HepG2 (cell line): ENCODE results near the gene MECR. TPM values are rescaled to one million over a fixed set of nuclear protein-coding genes. Genes with fewer than 3 reads are reported as not detected.

Source experiments
- ARHGAP35 ChIP-seq: sonication (generic); formaldehyde crosslinking; IDR thresholded peaks from 2 replicates; pipeline ENCODE4 v1.9.0; 2022; ENCODE audit warnings: mild to moderate bottlenecking, inconsistent platforms, moderate library complexity, missing genetic modification reagents, borderline replicate concordance
- BCL6 ChIP-seq: IDR thresholded peaks from 2 replicates; pipeline ENCODE4 v1.6.1; 2016; ENCODE audit warnings: missing genetic modification reagents, missing compliant biosample characterization
- FOXM1 ChIP-seq: sonication (generic); formaldehyde crosslinking; IDR thresholded peaks from 2 replicates; pipeline ENCODE4 v1.5.0; 2020; ENCODE audit warnings: missing genetic modification reagents
- HIVEP1 ChIP-seq: sonication (generic); formaldehyde crosslinking; IDR thresholded peaks from 2 replicates; pipeline ENCODE4 v1.4.0; 2020; ENCODE audit warnings: mild to moderate bottlenecking, missing genetic modification reagents
- polyA plus RNA-seq, 8 experiments: library from polyadenylated mRNA; depleted of rRNA in 3 of 8; stranded (reverse) in 7 of 8; unstranded in 1 of 8; fragments of >200 nt; fragmentation: Illumina TruSeq in 4 of 8; extraction: Trizol in 4 of 8; gene quantifications; 2 replicates each; pipeline versions ENCODE4 v1.2.1 to v1.2.3, GENCODE V29; 2011 to 2016; ENCODE audit warnings: low read depth in 4 of 8, missing spikeins in 1 of 8, mixed read lengths in 1 of 8; ENCODE audit not compliant: insufficient read depth in 1 of 8
- total RNA-seq, 5 experiments: library from RNA; depleted of rRNA; stranded (reverse); fragments of >200 nt; fragmentation: Illumina TruSeq; extraction: Trizol; gene quantifications; 2 replicates each; pipeline ENCODE4 v1.2.3, GENCODE V29; 2016; ENCODE audit warnings: low read depth in 1 of 5
- TF ChIP-seq, protein P1 (sequence below): IDR thresholded peaks from 2 replicates; pipeline ENCODE4 v1.6.1; 2016; ENCODE audit warnings: missing genetic modification reagents, missing compliant biosample characterization
- TF ChIP-seq, protein P2 (sequence below): sonication (generic); formaldehyde crosslinking; IDR thresholded peaks from 2 replicates; pipeline ENCODE4 v1.4.0; 2020; ENCODE audit warnings: missing genetic modification reagents, borderline replicate concordance
- TF ChIP-seq, protein P3 (sequence below): sonication (generic); formaldehyde crosslinking; IDR thresholded peaks from 2 replicates; pipeline ENCODE4 v1.8.0; 2022; ENCODE audit warnings: missing genetic modification reagents, mild to moderate bottlenecking, moderate library complexity, borderline replicate concordance

MECR gene
- total and polyA plus RNA-seq, 2 of the 13 experiments (the other 11 are each of a cell fraction or from before 2014, with no cell fraction given), result 18.8 to 24.9 TPM

DNA sequence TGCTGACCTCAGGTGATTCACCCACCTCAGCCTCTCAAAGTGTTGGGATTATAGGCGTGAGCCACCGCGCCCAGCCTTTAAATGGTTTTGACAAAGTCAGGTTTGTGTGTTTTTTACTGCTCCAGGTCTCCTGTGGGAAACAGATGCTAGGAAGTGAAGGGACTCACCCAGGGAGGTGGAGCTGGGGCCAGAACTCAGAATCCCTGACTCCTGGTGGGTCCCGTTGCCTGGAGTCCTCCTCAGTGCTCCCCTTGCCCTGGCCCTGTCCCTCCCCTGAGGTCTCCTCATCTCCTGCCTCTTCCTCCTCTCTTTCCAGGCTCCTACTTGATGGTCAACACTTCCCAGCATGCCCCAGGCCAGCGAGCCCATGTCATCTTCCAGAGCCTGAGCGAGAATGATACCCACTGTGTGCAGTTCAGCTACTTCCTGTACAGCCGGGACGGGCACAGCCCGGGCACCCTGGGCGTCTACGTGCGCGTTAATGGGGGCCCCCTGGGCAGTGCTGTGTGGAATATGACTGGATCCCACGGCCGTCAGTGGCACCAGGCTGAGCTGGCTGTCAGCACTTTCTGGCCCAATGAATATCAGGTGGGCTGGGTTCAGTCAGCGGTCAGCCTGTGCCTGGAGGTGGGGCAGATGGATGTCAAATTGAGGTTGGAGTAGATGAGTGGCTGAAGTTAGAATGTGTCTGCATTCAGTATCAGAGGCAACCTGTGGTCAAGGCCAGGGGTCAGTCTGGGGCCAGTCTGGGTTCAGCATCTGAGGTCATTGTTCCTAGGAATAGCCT lies 27.6 kb upstream of the MECR start (continued):
- TF ChIP-seq, protein P1, sequence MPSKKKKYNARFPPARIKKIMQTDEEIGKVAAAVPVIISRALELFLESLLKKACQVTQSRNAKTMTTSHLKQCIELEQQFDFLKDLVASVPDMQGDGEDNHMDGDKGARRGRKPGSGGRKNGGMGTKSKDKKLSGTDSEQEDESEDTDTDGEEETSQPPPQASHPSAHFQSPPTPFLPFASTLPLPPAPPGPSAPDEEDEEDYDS (CRISPR knock-in tag), result no peak
- TF ChIP-seq, protein P2, sequence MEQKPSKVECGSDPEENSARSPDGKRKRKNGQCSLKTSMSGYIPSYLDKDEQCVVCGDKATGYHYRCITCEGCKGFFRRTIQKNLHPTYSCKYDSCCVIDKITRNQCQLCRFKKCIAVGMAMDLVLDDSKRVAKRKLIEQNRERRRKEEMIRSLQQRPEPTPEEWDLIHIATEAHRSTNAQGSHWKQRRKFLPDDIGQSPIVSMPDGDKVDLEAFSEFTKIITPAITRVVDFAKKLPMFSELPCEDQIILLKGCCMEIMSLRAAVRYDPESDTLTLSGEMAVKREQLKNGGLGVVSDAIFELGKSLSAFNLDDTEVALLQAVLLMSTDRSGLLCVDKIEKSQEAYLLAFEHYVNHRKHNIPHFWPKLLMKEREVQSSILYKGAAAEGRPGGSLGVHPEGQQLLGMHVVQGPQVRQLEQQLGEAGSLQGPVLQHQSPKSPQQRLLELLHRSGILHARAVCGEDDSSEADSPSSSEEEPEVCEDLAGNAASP, result peak; percentile 63; the same call in 1 of the 2 replicates
- TF ChIP-seq HIVEP1 (CRISPR knock-in tag) (no peak), FOXM1 (CRISPR knock-in tag) (no peak), BCL6 (CRISPR knock-in tag) (peak; percentile 74), ARHGAP35 (CRISPR knock-in tag) (no peak)
- TF ChIP-seq, protein P3, sequence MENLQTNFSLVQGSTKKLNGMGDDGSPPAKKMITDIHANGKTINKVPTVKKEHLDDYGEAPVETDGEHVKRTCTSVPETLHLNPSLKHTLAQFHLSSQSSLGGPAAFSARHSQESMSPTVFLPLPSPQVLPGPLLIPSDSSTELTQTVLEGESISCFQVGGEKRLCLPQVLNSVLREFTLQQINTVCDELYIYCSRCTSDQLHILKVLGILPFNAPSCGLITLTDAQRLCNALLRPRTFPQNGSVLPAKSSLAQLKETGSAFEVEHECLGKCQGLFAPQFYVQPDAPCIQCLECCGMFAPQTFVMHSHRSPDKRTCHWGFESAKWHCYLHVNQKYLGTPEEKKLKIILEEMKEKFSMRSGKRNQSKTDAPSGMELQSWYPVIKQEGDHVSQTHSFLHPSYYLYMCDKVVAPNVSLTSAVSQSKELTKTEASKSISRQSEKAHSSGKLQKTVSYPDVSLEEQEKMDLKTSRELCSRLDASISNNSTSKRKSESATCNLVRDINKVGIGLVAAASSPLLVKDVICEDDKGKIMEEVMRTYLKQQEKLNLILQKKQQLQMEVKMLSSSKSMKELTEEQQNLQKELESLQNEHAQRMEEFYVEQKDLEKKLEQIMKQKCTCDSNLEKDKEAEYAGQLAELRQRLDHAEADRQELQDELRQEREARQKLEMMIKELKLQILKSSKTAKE, result peak; percentile 84
